Measurements from ENCODE around the gene ZNF28. TPM values are rescaled to one million over a fixed set of nuclear protein-coding genes. Genes with fewer than 3 reads are reported as not detected.

ZNF28 gene
- total RNA-seq, 1 donor from 2014 or later, result 78.0 TPM

DNA sequence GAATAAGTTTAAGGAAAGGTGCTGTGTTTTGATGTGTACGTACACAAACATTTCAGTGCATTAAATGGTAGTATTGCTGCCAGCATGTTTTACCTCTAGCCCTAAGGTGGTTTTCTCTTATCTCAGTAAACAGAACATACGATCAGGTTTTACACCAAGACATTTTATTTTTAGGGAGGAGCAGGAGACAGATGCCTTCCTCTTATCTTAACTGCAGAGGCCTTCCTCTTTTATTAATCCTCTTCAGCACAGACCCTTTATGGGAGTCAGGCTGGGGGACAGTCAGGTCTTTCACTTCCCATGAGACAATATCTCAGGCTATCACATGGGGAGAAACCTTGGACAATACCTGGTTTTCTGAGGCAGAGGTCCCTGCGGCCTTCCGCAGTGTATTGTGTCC, 71.7 kb downstream of the ZNF28 start:
- intact Hi-C loops (cut with DNase I), result no loop called here
- DNase-seq (ENCODE audit: low spot score in 2 of 2), result no peak
- Histone ChIP-seq H3K4me3 (no peak overlapping the region), H3K27me3 (no peaks in the 10 kb centered on the region), H3K27ac (no peak overlapping the region), H3K4me1 (no peaks in the 10 kb centered on the region), H3K9me3 (no peaks in the 10 kb centered on the region), H3K36me3 (no peaks in the 10 kb centered on the region)
- TF ChIP-seq, protein P1, sequence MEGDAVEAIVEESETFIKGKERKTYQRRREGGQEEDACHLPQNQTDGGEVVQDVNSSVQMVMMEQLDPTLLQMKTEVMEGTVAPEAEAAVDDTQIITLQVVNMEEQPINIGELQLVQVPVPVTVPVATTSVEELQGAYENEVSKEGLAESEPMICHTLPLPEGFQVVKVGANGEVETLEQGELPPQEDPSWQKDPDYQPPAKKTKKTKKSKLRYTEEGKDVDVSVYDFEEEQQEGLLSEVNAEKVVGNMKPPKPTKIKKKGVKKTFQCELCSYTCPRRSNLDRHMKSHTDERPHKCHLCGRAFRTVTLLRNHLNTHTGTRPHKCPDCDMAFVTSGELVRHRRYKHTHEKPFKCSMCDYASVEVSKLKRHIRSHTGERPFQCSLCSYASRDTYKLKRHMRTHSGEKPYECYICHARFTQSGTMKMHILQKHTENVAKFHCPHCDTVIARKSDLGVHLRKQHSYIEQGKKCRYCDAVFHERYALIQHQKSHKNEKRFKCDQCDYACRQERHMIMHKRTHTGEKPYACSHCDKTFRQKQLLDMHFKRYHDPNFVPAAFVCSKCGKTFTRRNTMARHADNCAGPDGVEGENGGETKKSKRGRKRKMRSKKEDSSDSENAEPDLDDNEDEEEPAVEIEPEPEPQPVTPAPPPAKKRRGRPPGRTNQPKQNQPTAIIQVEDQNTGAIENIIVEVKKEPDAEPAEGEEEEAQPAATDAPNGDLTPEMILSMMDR (IDR thresholded peaks at IDR 0.05), result no peak

DNA sequence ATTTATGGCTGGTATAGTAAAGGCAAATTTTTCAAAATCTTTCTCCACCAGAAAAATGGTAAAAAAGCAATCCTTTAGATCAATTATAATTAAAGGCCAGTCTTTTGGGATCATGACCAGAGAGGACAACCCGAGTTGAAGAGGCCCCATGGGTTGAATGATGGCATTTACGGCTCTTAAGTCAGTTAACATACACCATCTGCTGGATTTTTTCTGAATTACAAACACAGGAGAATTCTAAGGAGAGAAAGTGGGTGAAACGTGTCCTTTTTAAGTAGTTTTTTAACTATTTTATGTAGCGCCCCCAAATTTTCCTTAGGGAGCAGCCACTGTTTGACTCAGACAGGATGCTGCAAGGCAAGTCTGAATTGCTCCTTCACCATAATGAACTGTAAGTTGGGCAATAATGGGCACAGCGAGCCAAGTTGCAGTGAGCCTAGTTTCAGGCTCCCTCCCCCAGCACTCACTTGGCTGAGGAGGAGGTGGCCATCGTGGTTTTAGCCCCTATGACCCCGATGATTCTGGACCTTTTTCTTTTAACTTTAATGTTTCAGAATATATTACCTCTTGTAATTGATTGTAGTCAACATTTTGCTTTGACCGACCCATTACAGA, 73.0 kb downstream of the ZNF28 start:
- H3K27me3 ChIP-seq, result no peaks in the 10 kb centered on the region
- H3K9me3 ChIP-seq, result no peaks in the 10 kb centered on the region
- DNase-seq (ENCODE audit: low spot score in 2 of 2), result no peak
- H3K4me1 ChIP-seq, result no peaks in the 10 kb centered on the region
- no peak overlapping the region for H3K4me3 ChIP-seq
- no peaks in the 10 kb centered on the region for H3K36me3 ChIP-seq
- no peak overlapping the region for H3K27ac ChIP-seq
- intact Hi-C loops (cut with DNase I), result no loop called here
- TF ChIP-seq, protein P1 (IDR thresholded peaks at IDR 0.05), result peak; percentile 21 to 57 (median 30)

Other genes with a start within 250 kb of the ZNF28 start
- 29.1 TPM for gene ZNF83, start 183.3 kb downstream of the ZNF28 start, total RNA-seq
- 13.1 TPM for gene ZNF611, start 86.6 kb downstream of the ZNF28 start, total RNA-seq
- gene ZNF600, start 34.8 kb downstream of the ZNF28 start, total RNA-seq, result 4.8 TPM
- gene ZNF468, start 36.0 kb upstream of the ZNF28 start, total RNA-seq, result 5.2 TPM
- gene ZNF320, start 76.0 kb upstream of the ZNF28 start, total RNA-seq, result not detected
- 0.43 TPM for gene ZNF888, start 101.8 kb upstream of the ZNF28 start, total RNA-seq
- gene ZNF816, start 141.2 kb upstream of the ZNF28 start, total RNA-seq, result 7.1 TPM
- not detected for gene ERVV-1, start 192.3 kb upstream of the ZNF28 start, total RNA-seq
- gene ERVV-2, start 223.1 kb upstream of the ZNF28 start, total RNA-seq, result not detected

Data from ascending aorta (tissue), 2 donors.